ENCODE results near the gene CLEC18B.
"Not testable (repeated sequence)": the region's sequence is repeated elsewhere in the genome, so short reads cannot be mapped to it uniquely, and the experiment has no call there.

DNA sequence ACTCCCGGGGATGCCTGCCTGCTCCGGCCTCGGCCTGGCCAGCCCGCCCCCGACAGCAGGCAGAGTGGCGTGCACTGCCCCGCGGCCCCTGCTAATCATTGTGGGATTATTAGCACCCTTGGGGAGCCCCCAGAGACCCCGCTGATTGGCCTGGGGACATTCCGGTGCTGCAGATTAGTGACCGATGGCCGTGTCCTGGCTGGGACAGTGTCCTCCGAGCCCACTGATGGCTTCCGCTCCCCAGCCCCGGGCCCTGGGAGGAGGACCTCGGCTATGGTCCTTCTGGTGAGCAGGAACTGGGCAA lies 156 bp upstream of the CLEC18B start:
- TF ChIP-seq, protein P1, sequence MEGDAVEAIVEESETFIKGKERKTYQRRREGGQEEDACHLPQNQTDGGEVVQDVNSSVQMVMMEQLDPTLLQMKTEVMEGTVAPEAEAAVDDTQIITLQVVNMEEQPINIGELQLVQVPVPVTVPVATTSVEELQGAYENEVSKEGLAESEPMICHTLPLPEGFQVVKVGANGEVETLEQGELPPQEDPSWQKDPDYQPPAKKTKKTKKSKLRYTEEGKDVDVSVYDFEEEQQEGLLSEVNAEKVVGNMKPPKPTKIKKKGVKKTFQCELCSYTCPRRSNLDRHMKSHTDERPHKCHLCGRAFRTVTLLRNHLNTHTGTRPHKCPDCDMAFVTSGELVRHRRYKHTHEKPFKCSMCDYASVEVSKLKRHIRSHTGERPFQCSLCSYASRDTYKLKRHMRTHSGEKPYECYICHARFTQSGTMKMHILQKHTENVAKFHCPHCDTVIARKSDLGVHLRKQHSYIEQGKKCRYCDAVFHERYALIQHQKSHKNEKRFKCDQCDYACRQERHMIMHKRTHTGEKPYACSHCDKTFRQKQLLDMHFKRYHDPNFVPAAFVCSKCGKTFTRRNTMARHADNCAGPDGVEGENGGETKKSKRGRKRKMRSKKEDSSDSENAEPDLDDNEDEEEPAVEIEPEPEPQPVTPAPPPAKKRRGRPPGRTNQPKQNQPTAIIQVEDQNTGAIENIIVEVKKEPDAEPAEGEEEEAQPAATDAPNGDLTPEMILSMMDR (optimal IDR thresholded peaks at IDR 0.05 in 1 of 3, IDR thresholded peaks at IDR 0.05 in 1 of 3, conservative IDR thresholded peaks at IDR 0.05 in 1 of 3; ENCODE audit: extremely low read depth in 1 of 3, insufficient read depth in 2 of 3, low read length in 3 of 3), result not testable (repeated sequence)
- not testable (repeated sequence) for TF ChIP-seq EZH2 (IDR thresholded peaks at IDR 0.05; ENCODE audit: low read length)

Measured in keratinocyte (primary cell).